ENCODE measurements around the gene TSR2.

DNA sequence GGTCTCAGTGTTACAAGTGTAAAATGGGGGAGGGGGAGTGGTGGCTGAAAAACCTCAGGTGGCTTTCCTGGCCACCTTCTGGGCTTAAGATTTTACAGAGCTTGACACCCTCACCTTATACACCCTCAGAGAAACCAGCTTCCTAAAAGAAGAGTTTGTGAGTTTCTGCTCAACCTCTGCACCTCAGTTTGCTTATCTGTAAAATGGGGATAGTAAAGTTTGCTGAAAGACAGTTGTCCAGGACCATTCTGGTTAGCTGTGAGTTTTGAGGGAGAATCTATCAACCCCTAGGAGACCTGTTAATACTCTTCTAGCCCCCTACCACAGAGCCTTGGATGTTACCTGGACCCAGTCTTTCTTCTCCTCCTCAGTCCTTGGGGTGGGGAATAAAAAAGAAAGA, 9.7 kb downstream of the TSR2 start:
- no peak for TF ChIP-seq CTCF (conservative IDR thresholded peaks at IDR 0.05)
- TF ChIP-seq EZH2 (IDR thresholded peaks at IDR 0.05; ENCODE audit: low read depth), result no peak
